ENCODE data around the gene TIAM2.
A peak's percentile ranks its signal among the peaks of the same experiment; 100 is the strongest.

TIAM2 gene

GRCh38 chr6:155268088-155268867, 273.2 kb downstream of the TIAM2 start:
- peak in 2 of 6 experiments; percentile 9 to 10 for DNase-seq

GRCh38 chr6:155269765-155270164, 274.6 kb downstream of the TIAM2 start:
- no peak for DNase-seq

GRCh38 chr6:155270561-155271091, 275.5 kb downstream of the TIAM2 start:
- DNase-seq = no peak

- DNase-seq = no peak
These were observed 276.0 kb downstream of the TIAM2 start for GRCh38 chr6:155271145-155271544.

GRCh38 chr6:155272353-155273232, 277.5 kb downstream of the TIAM2 start:
- no peak for DNase-seq

GRCh38 chr6:155273431-155273830, 278.3 kb downstream of the TIAM2 start:
- DNase-seq = no peak

GRCh38 chr6:155274106-155274505, 279.0 kb downstream of the TIAM2 start:
- no peak for DNase-seq

- DNase-seq = no peak
These were observed 279.4 kb downstream of the TIAM2 start for GRCh38 chr6:155274533-155274932.

GRCh38 chr6:155275808-155276480, 280.8 kb downstream of the TIAM2 start:
- DNase-seq = no peak

- no peak for DNase-seq
These were observed 281.5 kb downstream of the TIAM2 start for GRCh38 chr6:155276638-155277037.

GRCh38 chr6:155278319-155279049, 283.4 kb downstream of the TIAM2 start:
- no peak for DNase-seq

GRCh38 chr6:155284775-155285174, 289.7 kb downstream of the TIAM2 start:
- no peak for DNase-seq

- DNase-seq = no peak
These were observed 292.6 kb downstream of the TIAM2 start for GRCh38 chr6:155287762-155288161.

- no peak for DNase-seq
These were observed 295.4 kb downstream of the TIAM2 start for GRCh38 chr6:155290491-155290890.

GRCh38 chr6:155291291-155291690, 296.2 kb downstream of the TIAM2 start:
- no peak for DNase-seq

GRCh38 chr6:155292711-155293110, 297.6 kb downstream of the TIAM2 start:
- no peak for DNase-seq

GRCh38 chr6:155297669-155298068, 302.6 kb downstream of the TIAM2 start:
- DNase-seq = no peak

GRCh38 chr6:155301867-155302266, 306.8 kb downstream of the TIAM2 start:
- DNase-seq = no peak

- no peak for DNase-seq
These were observed 308.3 kb downstream of the TIAM2 start for GRCh38 chr6:155303361-155303870.

GRCh38 chr6:155306958-155307357, 311.8 kb downstream of the TIAM2 start:
- no peak for DNase-seq

All from stimulated activated naive CD4-positive, alpha-beta T cell (primary cell).